ENCODE data around the gene TNFSF8.

TNFSF8 gene

DNA sequence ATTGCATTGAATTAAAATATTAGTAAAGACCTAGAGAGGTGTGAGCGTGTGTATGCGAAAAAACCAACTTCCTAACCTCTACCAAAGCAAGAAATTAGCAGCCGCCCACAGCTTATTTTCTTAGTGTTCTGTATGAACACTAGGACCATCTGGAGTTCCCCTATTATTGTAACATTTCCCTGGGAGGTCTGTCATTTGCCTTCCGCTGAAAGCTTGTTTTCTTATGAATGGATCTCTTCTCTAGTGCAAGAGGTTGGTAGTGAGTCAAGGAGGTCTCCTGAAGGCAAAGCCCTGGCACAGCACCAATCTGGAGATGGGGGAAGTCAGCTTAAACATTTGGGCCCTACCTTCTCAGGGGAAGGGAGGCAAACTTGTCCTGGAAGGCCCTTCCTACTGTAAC lies 10.8 kb downstream of the TNFSF8 start:
- H4K91ac ChIP-seq (ENCODE audit: low read depth, low read length, poor library complexity), result no peak overlapping the region
- WGBS, 2 donors (ENCODE audit: extremely low coverage in 2 of 2, insufficient read length in 2 of 2, insufficient replicate concordance in 1 of 2), result no CpG with 5 or more reads among the region's 4 CpGs
- H4K8ac ChIP-seq (ENCODE audit: low read depth, low read length), result no peak overlapping the region
- H2AFZ ChIP-seq (ENCODE audit: low read length), result no peak overlapping the region
- no peak overlapping the region for H2BK12ac ChIP-seq (ENCODE audit: low read length)
- no peak overlapping the region for H3K4me2 ChIP-seq (ENCODE audit: insufficient read depth, low read length, poor library complexity, severe bottlenecking)
- H3K27me3 ChIP-seq (ENCODE audit: control insufficient read depth in 3 of 3, insufficient read depth in 3 of 3, low read depth in 1 of 3, low read length in 3 of 3), result no peaks in the 10 kb centered on the region
- no peak overlapping the region for H3K27ac ChIP-seq (replicated peaks; ENCODE audit: low read length)
- H3K4me3 ChIP-seq (ENCODE audit: low read length in 2 of 2), result no peak overlapping the region
- H3K4me1 ChIP-seq (ENCODE audit: control insufficient read depth in 2 of 2, insufficient read depth in 1 of 2, low read depth in 1 of 2, low read length in 2 of 2), result peaks cover 0 to 1% of the 10 kb centered on the region in 2 donors
- H3K4ac ChIP-seq (ENCODE audit: low read length), result no peak overlapping the region
- H2BK5ac ChIP-seq (ENCODE audit: low read length), result no peak overlapping the region
- H2BK120ac ChIP-seq (ENCODE audit: low read depth, low read length), result no peak overlapping the region
- no peaks in the 10 kb centered on the region for H3K36me3 ChIP-seq (replicated peaks in 1 of 2; ENCODE audit: control insufficient read depth in 2 of 2, insufficient read depth in 2 of 2, low read length in 2 of 2)
- no peak overlapping the region for H2BK15ac ChIP-seq (ENCODE audit: low read length)
- H3K9me3 ChIP-seq (replicated peaks in 1 of 2; ENCODE audit: control insufficient read depth in 2 of 2, insufficient read depth in 1 of 2, low read depth in 1 of 2, low read length in 2 of 2), result no peaks in the 10 kb centered on the region
- no peaks in the 10 kb centered on the region for H3K79me1 ChIP-seq (ENCODE audit: low read depth, low read length)
- H3K23ac ChIP-seq (ENCODE audit: low read depth, low read length, poor library complexity), result no peak overlapping the region
- no peak overlapping the region for H3K18ac ChIP-seq (ENCODE audit: low read length)
- no peak overlapping the region for H3K14ac ChIP-seq (ENCODE audit: low read length)
- DNase-seq (ENCODE audit: low spot score), result no peak
- no peak overlapping the region for H2AK5ac ChIP-seq (ENCODE audit: low read depth, low read length)
- H3K9ac ChIP-seq (ENCODE audit: low read depth, low read length, poor library complexity), result no peak overlapping the region

GRCh38 chr9:114916481-114916880 lies 13.9 kb downstream of the TNFSF8 start:
- H2BK120ac ChIP-seq (ENCODE audit: low read depth, low read length), result no peak overlapping the region
- H3K23ac ChIP-seq (ENCODE audit: low read depth, low read length, poor library complexity), result no peak overlapping the region
- H2BK15ac ChIP-seq (ENCODE audit: low read length), result no peak overlapping the region
- peaks cover 0 to 1% of the 10 kb centered on the region in 2 donors for H3K4me1 ChIP-seq (ENCODE audit: control insufficient read depth in 2 of 2, insufficient read depth in 1 of 2, low read depth in 1 of 2, low read length in 2 of 2)
- no peak overlapping the region for H2AFZ ChIP-seq (ENCODE audit: low read length)
- no peak overlapping the region for H3K27ac ChIP-seq (replicated peaks; ENCODE audit: low read length)
- H2BK12ac ChIP-seq (ENCODE audit: low read length), result no peak overlapping the region
- H3K9me3 ChIP-seq (replicated peaks in 1 of 2; ENCODE audit: control insufficient read depth in 2 of 2, insufficient read depth in 1 of 2, low read depth in 1 of 2, low read length in 2 of 2), result no peaks in the 10 kb centered on the region
- no peak overlapping the region for H2BK5ac ChIP-seq (ENCODE audit: low read length)
- H3K14ac ChIP-seq (ENCODE audit: low read length), result no peak overlapping the region
- no peak overlapping the region for H4K91ac ChIP-seq (ENCODE audit: low read depth, low read length, poor library complexity)
- no peak overlapping the region for H2AK5ac ChIP-seq (ENCODE audit: low read depth, low read length)
- H4K8ac ChIP-seq (ENCODE audit: low read depth, low read length), result no peak overlapping the region
- H3K36me3 ChIP-seq (replicated peaks in 1 of 2; ENCODE audit: control insufficient read depth in 2 of 2, insufficient read depth in 2 of 2, low read length in 2 of 2), result no peaks in the 10 kb centered on the region
- H3K18ac ChIP-seq (ENCODE audit: low read length), result no peak overlapping the region
- no peak overlapping the region for H3K4ac ChIP-seq (ENCODE audit: low read length)
- H3K9ac ChIP-seq (ENCODE audit: low read depth, low read length, poor library complexity), result no peak overlapping the region
- WGBS, 2 donors (ENCODE audit: extremely low coverage in 2 of 2, insufficient read length in 2 of 2, insufficient replicate concordance in 1 of 2), result no CpG with 5 or more reads among the region's 7 CpGs
- no peak for DNase-seq (ENCODE audit: low spot score)
- no peaks in the 10 kb centered on the region for H3K27me3 ChIP-seq (ENCODE audit: control insufficient read depth in 3 of 3, insufficient read depth in 3 of 3, low read depth in 1 of 3, low read length in 3 of 3)
- no peaks in the 10 kb centered on the region for H3K79me1 ChIP-seq (ENCODE audit: low read depth, low read length)
- no peak overlapping the region for H3K4me2 ChIP-seq (ENCODE audit: insufficient read depth, low read length, poor library complexity, severe bottlenecking)
- no peak overlapping the region for H3K4me3 ChIP-seq (ENCODE audit: low read length in 2 of 2)

DNA sequence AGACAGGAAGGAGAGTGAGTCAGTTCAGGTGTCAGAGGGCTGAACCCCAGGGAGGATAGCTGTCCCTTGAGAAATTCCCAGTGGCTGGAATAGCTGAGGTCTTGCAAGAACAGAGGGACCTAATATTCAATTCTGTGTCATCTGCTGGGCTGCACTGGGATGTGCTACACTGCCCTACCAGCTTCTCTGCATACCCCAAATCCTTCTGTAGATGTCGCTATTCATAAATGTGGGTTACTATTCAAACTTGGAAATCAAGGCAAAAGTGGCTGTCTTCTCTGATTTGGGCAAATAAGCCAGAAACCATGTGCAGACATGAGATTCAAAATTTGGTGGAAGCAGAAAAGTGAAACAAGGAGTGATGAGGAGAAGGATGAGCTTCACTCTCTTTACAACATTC lies 16.3 kb downstream of the TNFSF8 start:
- no peak overlapping the region for H3K4ac ChIP-seq (ENCODE audit: low read length)
- no peak overlapping the region for H3K14ac ChIP-seq (ENCODE audit: low read length)
- H2BK15ac ChIP-seq (ENCODE audit: low read length), result no peak overlapping the region
- H3K27me3 ChIP-seq (ENCODE audit: control insufficient read depth in 3 of 3, insufficient read depth in 3 of 3, low read depth in 1 of 3, low read length in 3 of 3), result no peaks in the 10 kb centered on the region
- WGBS, 2 donors (ENCODE audit: extremely low coverage in 2 of 2, insufficient read length in 2 of 2, insufficient replicate concordance in 1 of 2), result no CpG with 5 or more reads among the region's 1 CpG
- DNase-seq (ENCODE audit: low spot score), result no peak
- no peaks in the 10 kb centered on the region for H3K36me3 ChIP-seq (replicated peaks in 1 of 2; ENCODE audit: control insufficient read depth in 2 of 2, insufficient read depth in 2 of 2, low read length in 2 of 2)
- H3K4me3 ChIP-seq (ENCODE audit: low read length in 2 of 2), result no peak overlapping the region
- no peak overlapping the region for H4K91ac ChIP-seq (ENCODE audit: low read depth, low read length, poor library complexity)
- no peak overlapping the region for H3K9ac ChIP-seq (ENCODE audit: low read depth, low read length, poor library complexity)
- H3K18ac ChIP-seq (ENCODE audit: low read length), result no peak overlapping the region
- no peak overlapping the region for H2BK120ac ChIP-seq (ENCODE audit: low read depth, low read length)
- H3K4me2 ChIP-seq (ENCODE audit: insufficient read depth, low read length, poor library complexity, severe bottlenecking), result no peak overlapping the region
- H4K8ac ChIP-seq (ENCODE audit: low read depth, low read length), result no peak overlapping the region
- no peaks in the 10 kb centered on the region for H3K79me1 ChIP-seq (ENCODE audit: low read depth, low read length)
- no peak overlapping the region for H2BK5ac ChIP-seq (ENCODE audit: low read length)
- H2AFZ ChIP-seq (ENCODE audit: low read length), result no peak overlapping the region
- no peaks in the 10 kb centered on the region for H3K4me1 ChIP-seq (ENCODE audit: control insufficient read depth in 2 of 2, insufficient read depth in 1 of 2, low read depth in 1 of 2, low read length in 2 of 2)
- no peak overlapping the region for H3K27ac ChIP-seq (replicated peaks; ENCODE audit: low read length)
- H3K23ac ChIP-seq (ENCODE audit: low read depth, low read length, poor library complexity), result no peak overlapping the region
- no peaks in the 10 kb centered on the region for H3K9me3 ChIP-seq (replicated peaks in 1 of 2; ENCODE audit: control insufficient read depth in 2 of 2, insufficient read depth in 1 of 2, low read depth in 1 of 2, low read length in 2 of 2)
- no peak overlapping the region for H2BK12ac ChIP-seq (ENCODE audit: low read length)
- no peak overlapping the region for H2AK5ac ChIP-seq (ENCODE audit: low read depth, low read length)

DNA sequence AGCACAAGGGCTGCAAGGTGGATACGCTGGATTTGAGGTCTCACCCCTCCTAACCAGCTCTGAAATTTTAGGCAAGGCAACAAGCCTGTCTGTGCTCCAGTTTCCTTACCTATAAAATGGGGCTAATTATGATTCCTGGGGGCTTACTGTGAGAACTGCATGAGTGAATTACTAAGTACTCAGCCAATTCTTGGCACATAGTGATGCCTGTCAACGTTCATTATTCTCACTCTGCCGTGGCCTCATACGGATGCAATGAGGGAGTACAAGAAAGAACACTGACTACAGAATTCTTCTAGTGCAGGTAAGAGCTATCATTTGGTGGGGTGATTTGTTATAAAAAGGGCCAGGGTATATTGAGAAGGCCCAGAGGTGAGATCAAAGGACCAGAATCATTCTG lies 16.7 kb downstream of the TNFSF8 start:
- no peak for DNase-seq (ENCODE audit: low spot score)
- no peak overlapping the region for H4K8ac ChIP-seq (ENCODE audit: low read depth, low read length)
- no peak overlapping the region for H3K18ac ChIP-seq (ENCODE audit: low read length)
- H3K79me1 ChIP-seq (ENCODE audit: low read depth, low read length), result no peaks in the 10 kb centered on the region
- H3K4ac ChIP-seq (ENCODE audit: low read length), result no peak overlapping the region
- no peak overlapping the region for H2BK15ac ChIP-seq (ENCODE audit: low read length)
- H2AFZ ChIP-seq (ENCODE audit: low read length), result no peak overlapping the region
- no peak overlapping the region for H2AK5ac ChIP-seq (ENCODE audit: low read depth, low read length)
- H2BK120ac ChIP-seq (ENCODE audit: low read depth, low read length), result no peak overlapping the region
- no peak overlapping the region for H3K27ac ChIP-seq (replicated peaks; ENCODE audit: low read length)
- H3K36me3 ChIP-seq (replicated peaks in 1 of 2; ENCODE audit: control insufficient read depth in 2 of 2, insufficient read depth in 2 of 2, low read length in 2 of 2), result no peaks in the 10 kb centered on the region
- H2BK5ac ChIP-seq (ENCODE audit: low read length), result no peak overlapping the region
- H3K4me1 ChIP-seq (ENCODE audit: control insufficient read depth in 2 of 2, insufficient read depth in 1 of 2, low read depth in 1 of 2, low read length in 2 of 2), result no peaks in the 10 kb centered on the region
- WGBS, 2 donors (ENCODE audit: extremely low coverage in 2 of 2, insufficient read length in 2 of 2, insufficient replicate concordance in 1 of 2), result no CpG with 5 or more reads among the region's 4 CpGs
- no peak overlapping the region for H3K14ac ChIP-seq (ENCODE audit: low read length)
- no peak overlapping the region for H4K91ac ChIP-seq (ENCODE audit: low read depth, low read length, poor library complexity)
- H2BK12ac ChIP-seq (ENCODE audit: low read length), result no peak overlapping the region
- no peaks in the 10 kb centered on the region for H3K27me3 ChIP-seq (ENCODE audit: control insufficient read depth in 3 of 3, insufficient read depth in 3 of 3, low read depth in 1 of 3, low read length in 3 of 3)
- no peak overlapping the region for H3K4me2 ChIP-seq (ENCODE audit: insufficient read depth, low read length, poor library complexity, severe bottlenecking)
- H3K9ac ChIP-seq (ENCODE audit: low read depth, low read length, poor library complexity), result no peak overlapping the region
- H3K4me3 ChIP-seq (ENCODE audit: low read length in 2 of 2), result no peak overlapping the region
- no peaks in the 10 kb centered on the region for H3K9me3 ChIP-seq (replicated peaks in 1 of 2; ENCODE audit: control insufficient read depth in 2 of 2, insufficient read depth in 1 of 2, low read depth in 1 of 2, low read length in 2 of 2)
- no peak overlapping the region for H3K23ac ChIP-seq (ENCODE audit: low read depth, low read length, poor library complexity)

Data from neuronal stem cell (in vitro differentiated cells).